H1 (cell line): ENCODE results near the gene PIAS1. TPM values are rescaled to one million over a fixed set of nuclear protein-coding genes. Genes with fewer than 3 reads are reported as not detected.

Experiments used
- CTCF ChIA-PET: fragments of 300-600 bp; sonication (Branson Sonifier 250); formaldehyde crosslinking; loops from one replicate; lab custom pipeline; 2021; ENCODE audit not compliant: partially characterized antibody; lab: Charles Lee
- POLR2A ChIA-PET: fragments of 300-600 bp; sonication (Branson Sonifier 250); formaldehyde crosslinking; loops from one replicate; lab custom pipeline; 2021; ENCODE audit warnings: inconsistent platforms; ENCODE audit not compliant: partially characterized antibody; lab: Charles Lee
- DNase-seq, 2 experiments: peaks; one replicate each; pipeline versions ENCODE4 v3.0.0 to v3.0.0-alpha.2; 2010 to 2022; ENCODE audit warnings: low spot score in 2 of 2, low read depth in 1 of 2, mixed read lengths in 1 of 2
- FAIRE-seq: peaks from 2 replicates; lab custom pipeline; 2011; peaks lifted over from hg19 to GRCh38; lab: Jason Lieb, UNC
- H2AFZ ChIP-seq: 2 replicates; pipeline ENCODE4 v1.8.1; 2012; ENCODE audit warnings: low read length, inconsistent platforms
- H2AK5ac ChIP-seq: 2 replicates; pipeline ENCODE4 v1.6.1; 2013; ENCODE audit warnings: low read depth, low read length
- H2BK120ac ChIP-seq: replicated peaks from 2 replicates; pipeline ENCODE3; 2013; ENCODE audit warnings: low read depth, low read length, inconsistent platforms
- H2BK12ac ChIP-seq: 2 replicates; pipeline ENCODE4 v1.6.1; 2013; ENCODE audit warnings: low read depth, low read length
- H2BK15ac ChIP-seq: 2 replicates; pipeline ENCODE4 v1.6.1; 2013; ENCODE audit warnings: low read length
- H2BK20ac ChIP-seq: 2 replicates; pipeline ENCODE4 v1.6.1; 2013; ENCODE audit warnings: low read length
- H2BK5ac ChIP-seq: 2 replicates; pipeline ENCODE4 v1.6.1; 2013; ENCODE audit warnings: low read depth, low read length
- H3K14ac ChIP-seq: 2 replicates; pipeline ENCODE4 v1.6.1; 2013; ENCODE audit warnings: inconsistent platforms; ENCODE audit not compliant: insufficient read length
- H3K18ac ChIP-seq: 2 replicates; pipeline ENCODE4 v1.6.1; 2013; ENCODE audit warnings: low read length; ENCODE audit errors: extremely low read depth
- H3K23ac ChIP-seq: 2 replicates; pipeline ENCODE4 v1.6.1; 2013; ENCODE audit warnings: inconsistent platforms; ENCODE audit not compliant: insufficient read length
- H3K23me2 ChIP-seq: 2 replicates; pipeline ENCODE4 v1.6.1; 2013; ENCODE audit warnings: low read depth, low read length
- H3K27ac ChIP-seq: 2 replicates; pipeline ENCODE4 v1.6.1; 2011; ENCODE audit warnings: low read depth, low read length, inconsistent platforms
- H3K27me3 ChIP-seq, 4 experiments: replicated peaks in 1 of 4; 1 replicate in 1 of 4; 2 replicates in 3 of 4; pipeline versions ENCODE4 v1.6.1 to v1.8.1; 2011 to 2013; ENCODE audit warnings: low read length in 3 of 4, mild to moderate bottlenecking in 3 of 4, inconsistent platforms in 2 of 4, mixed read lengths in 2 of 4, moderate library complexity in 1 of 4; ENCODE audit not compliant: control insufficient read depth in 3 of 4, insufficient read depth in 3 of 4; ENCODE audit errors: extremely low read depth in 1 of 4
- H3K36me3 ChIP-seq, 4 experiments: 2 replicates each; pipeline versions ENCODE4 v1.6.1 to v1.8.1; 2011 to 2013; ENCODE audit warnings: mild to moderate bottlenecking in 4 of 4, low read length in 3 of 4, moderate library complexity in 2 of 4, control low read depth in 1 of 4, inconsistent platforms in 1 of 4; ENCODE audit not compliant: insufficient read depth in 4 of 4, control insufficient read depth in 2 of 4
- H3K4ac ChIP-seq: replicated peaks from 2 replicates; pipeline ENCODE3; 2013; ENCODE audit warnings: low read length, low read depth, mixed read lengths, inconsistent platforms; ENCODE audit not compliant: insufficient read length
- H3K4me1 ChIP-seq, 4 experiments: replicated peaks in 1 of 4; 1 replicate in 1 of 4; 2 replicates in 3 of 4; pipeline versions ENCODE4 v1.6.1 to v1.8.1; 2011 to 2013; ENCODE audit warnings: low read length in 3 of 4, inconsistent platforms in 2 of 4, mixed read lengths in 1 of 4; ENCODE audit not compliant: insufficient read depth in 4 of 4, control insufficient read depth in 3 of 4
- H3K4me2 ChIP-seq, 2 experiments: 2 replicates each; pipeline versions ENCODE4 v1.6.1 to v1.8.1; 2011 to 2013; ENCODE audit warnings: low read depth in 2 of 2, low read length in 2 of 2, control low read depth in 1 of 2, inconsistent platforms in 1 of 2, mild to moderate bottlenecking in 1 of 2; ENCODE audit not compliant: insufficient read depth in 1 of 2
- H3K4me3 ChIP-seq, 4 experiments: fragments of 200-600, 300-600 bp in 1 of 4; sonication (generic), shearing (Covaris generic), sonication (Bioruptor Twin) in 1 of 4; 2 replicates each; pipeline versions ENCODE4 v1.5.1 to v1.8.1; 2011 to 2016; ENCODE audit warnings: low read length in 4 of 4, low read depth in 3 of 4, control low read depth in 2 of 4, inconsistent platforms in 2 of 4, mild to moderate bottlenecking in 2 of 4, mixed read lengths in 1 of 4, moderate library complexity in 1 of 4; ENCODE audit not compliant: insufficient read depth in 2 of 4; ENCODE audit errors: extremely low read depth in 1 of 4
- H3K56ac ChIP-seq: replicated peaks from 2 replicates; pipeline ENCODE3; 2013; ENCODE audit warnings: low read depth, mild to moderate bottlenecking, mixed read lengths, low read length, inconsistent platforms; ENCODE audit not compliant: insufficient read length
- H3K79me1 ChIP-seq: 2 replicates; pipeline ENCODE4 v1.6.1; 2013; ENCODE audit warnings: low read depth, low read length, control low read depth
- H3K79me2 ChIP-seq, 2 experiments: 2 replicates each; pipeline versions ENCODE4 v1.6.1 to v1.8.1; 2012 to 2013; ENCODE audit warnings: low read length in 2 of 2, mild to moderate bottlenecking in 2 of 2, inconsistent platforms in 1 of 2; ENCODE audit not compliant: insufficient read depth in 2 of 2, control insufficient read depth in 1 of 2
- H3K9ac ChIP-seq, 4 experiments: replicated peaks in 1 of 4; 1 replicate in 1 of 4; 2 replicates in 3 of 4; pipeline versions ENCODE4 v1.6.1 to v1.8.1; 2011 to 2013; ENCODE audit warnings: low read depth in 3 of 4, low read length in 3 of 4, control low read depth in 2 of 4, mild to moderate bottlenecking in 2 of 4, moderate library complexity in 2 of 4, inconsistent platforms in 1 of 4; ENCODE audit errors: extremely low read depth in 1 of 4
- H3K9me3 ChIP-seq, 2 experiments: 2 replicates each; pipeline versions ENCODE4 v1.6.1 to v1.8.1; 2012 to 2013; ENCODE audit warnings: mild to moderate bottlenecking in 2 of 2, moderate library complexity in 2 of 2, control low read depth in 1 of 2, inconsistent platforms in 1 of 2, low read depth in 1 of 2, low read length in 1 of 2, mixed read lengths in 1 of 2; ENCODE audit not compliant: insufficient read depth in 2 of 2
- H4K20me1 ChIP-seq, 2 experiments: replicated peaks in 1 of 2; 2 replicates each; pipeline versions ENCODE3 to v1.8.1; 2011 to 2013; ENCODE audit warnings: inconsistent platforms in 2 of 2, low read length in 2 of 2, mild to moderate bottlenecking in 1 of 2; ENCODE audit not compliant: insufficient read depth in 2 of 2, control insufficient read depth in 1 of 2
- H4K5ac ChIP-seq: 2 replicates; pipeline ENCODE4 v1.6.1; 2013; ENCODE audit warnings: low read length, low read depth, mixed read lengths, inconsistent platforms; ENCODE audit not compliant: insufficient read length
- H4K8ac ChIP-seq: 2 replicates; pipeline ENCODE4 v1.8.0; 2013; ENCODE audit warnings: mild to moderate bottlenecking, moderate library complexity, low read length, inconsistent platforms; ENCODE audit not compliant: insufficient read depth; ENCODE audit errors: extremely low read depth
- H4K91ac ChIP-seq: replicated peaks from 2 replicates; pipeline ENCODE3; 2013; ENCODE audit warnings: low read length, mixed read lengths, inconsistent platforms; ENCODE audit not compliant: insufficient read length
- ASH2L ChIP-seq: fragments of 200-600, 300-600 bp; sonication (generic); IDR thresholded peaks from one replicate; pipeline ENCODE4 v1.7.1; 2017; ENCODE audit warnings: low read length
- BACH1 ChIP-seq: IDR thresholded peaks from 2 replicates; pipeline ENCODE4 v1.6.1; 2012; ENCODE audit warnings: low read length, improper control_type of control experiment
- BRCA1 ChIP-seq: IDR thresholded peaks from 2 replicates; pipeline ENCODE4 v1.6.1; 2012; ENCODE audit warnings: low read depth, low read length, improper control_type of control experiment
- CBX8 ChIP-seq: fragments of 300-800, 300-1000 bp; sonication (generic); IDR thresholded peaks from 2 replicates; pipeline ENCODE4 v1.7.1; 2016; ENCODE audit warnings: low read depth, low read length, borderline replicate concordance
- CHD2 ChIP-seq: IDR thresholded peaks from 2 replicates; pipeline ENCODE4 v1.6.1; 2012; ENCODE audit warnings: low read length, improper control_type of control experiment
- GTF2F1 ChIP-seq: IDR thresholded peaks from 2 replicates; pipeline ENCODE4 v1.6.1; 2012; ENCODE audit warnings: low read depth, low read length, improper control_type of control experiment, borderline replicate concordance
- JUN ChIP-seq: IDR thresholded peaks from 2 replicates; pipeline ENCODE4 v1.6.1; 2011; ENCODE audit warnings: low read depth, mild to moderate bottlenecking, improper control_type of control experiment, low read length
- NANOG ChIP-seq: IDR thresholded peaks from 2 replicates; pipeline ENCODE4 v1.6.1; 2011; ENCODE audit warnings: low read length, low read depth, mild to moderate bottlenecking, inconsistent platforms; ENCODE audit not compliant: insufficient read depth, poor library complexity, severe bottlenecking
- RFX5 ChIP-seq: IDR thresholded peaks from 2 replicates; pipeline ENCODE4 v1.6.1; 2011; ENCODE audit warnings: low read depth, low read length, improper control_type of control experiment, borderline replicate concordance
- SP1 ChIP-seq: IDR thresholded peaks from 2 replicates; pipeline ENCODE4 v1.6.1; 2011; ENCODE audit warnings: low read depth, low read length
- SRF ChIP-seq: IDR thresholded peaks from 2 replicates; pipeline ENCODE4 v1.6.1; 2011; ENCODE audit warnings: mild to moderate bottlenecking, low read depth, low read length, moderate library complexity
- WGBS, 2 experiments: shearing (Covaris generic) in 1 of 2; methylation state at CpG; one replicate each; pipeline versions ENCODE4 v1.1.6 to v1.1.7; 2013 to 2015; ENCODE audit warnings: low lambda C conversion rate in 2 of 2, mixed read lengths in 2 of 2, inconsistent platforms in 1 of 2, low coverage in 1 of 2, missing lambda C conversion rate in 1 of 2; ENCODE audit not compliant: insufficient replicate concordance in 2 of 2, insufficient coverage in 1 of 2, insufficient read length in 1 of 2; ENCODE audit errors: extremely low coverage in 1 of 2, missing lambda C conversion rate in 1 of 2; 5-methylcytosine and 5-hydroxymethylcytosine counted together
- polyA plus RNA-seq, 7 experiments: library from polyadenylated mRNA; depleted of rRNA in 3 of 7; stranded (reverse) in 5 of 7; unstranded in 2 of 7; fragments of >200 nt in 5 of 7; fragments of 200-250 nt in 2 of 7; gene quantifications; 1 replicate in 5 of 7; 2 replicates in 1 of 7; 4 replicates in 1 of 7; pipeline versions ENCODE4 v1.2.1 to v1.2.3, GENCODE V29; 2011 to 2013; ENCODE audit warnings: missing spikeins in 2 of 7, mixed read lengths in 2 of 7
- total RNA-seq: library from RNA; stranded (reverse); fragmentation: NEBNext Ultra II Directional; extraction: Animal tissue kit (Norgen Biotek cat#: 25700); gene quantifications from 2 replicates; pipeline ENCODE4 v1.2.1, GENCODE V29; 2021

The PIAS1 gene
- total and polyA plus RNA-seq, 2 of the 8 experiments (the other 6 are each of a cell fraction or from before 2014, with no cell fraction given), result 30.8 to 34.5 TPM

- H4K8ac ChIP-seq, result no peak overlapping the region
- H3K14ac ChIP-seq, result no peak overlapping the region
- DNase-seq, result no peak
- H3K36me3 ChIP-seq, result no peaks in the 10 kb centered on the region
- H3K4me1 ChIP-seq, result no peaks in the 10 kb centered on the region; a peak in 2 of 7 replicates
- no peak overlapping the region for H3K9ac ChIP-seq
- no peaks in the 10 kb centered on the region for H3K9me3 ChIP-seq
- H3K27me3 ChIP-seq, result no peaks in the 10 kb centered on the region; a peak in 1 of 7 replicates
- no peak overlapping the region for H2BK5ac ChIP-seq
- ChIA-PET POLR2A (no interaction called here), CTCF (interaction anchor here (0.6 kb wide), 1 partner anchor 171 kb away, joined by 6 read pairs; no protein-coding TSS in a partner anchor)
- H2BK15ac ChIP-seq, result no peak overlapping the region
- H3K23ac ChIP-seq, result no peak overlapping the region
- no peak overlapping the region for H3K56ac ChIP-seq
- TF ChIP-seq CBX8 (no peak), NANOG (no peak), ASH2L (no peak), BRCA1 (no peak), SP1 (no peak), RFX5 (no peak), CHD2 (no peak), BACH1 (no peak), GTF2F1 (no peak), SRF (no peak), JUN (no peak)
- no peaks in the 10 kb centered on the region for H3K79me1 ChIP-seq
- 88% methylated on average over 3 of the region's 3 CpGs; no CpG with 5 or more reads in 1 of the 2 experiments for WGBS, 2 experiments
- no peak for FAIRE-seq
- no peak overlapping the region for H3K18ac ChIP-seq
- H3K23me2 ChIP-seq, result no peaks in the 10 kb centered on the region
- H2BK12ac ChIP-seq, result no peak overlapping the region
- no peaks in the 10 kb centered on the region for H3K79me2 ChIP-seq
- no peak overlapping the region for H3K4me3 ChIP-seq
- H3K4me2 ChIP-seq, result no peak overlapping the region
- no peak overlapping the region for H4K5ac ChIP-seq
- H4K91ac ChIP-seq, result no peak overlapping the region
- no peak overlapping the region for H2BK20ac ChIP-seq
- H4K20me1 ChIP-seq, result no peaks in the 10 kb centered on the region
- no peak overlapping the region for H3K4ac ChIP-seq
- no peak overlapping the region for H2AK5ac ChIP-seq
- no peak overlapping the region for H2BK120ac ChIP-seq
- no peak overlapping the region for H2AFZ ChIP-seq
- no peak overlapping the region for H3K27ac ChIP-seq
These were observed 6.3 kb upstream of the PIAS1 start for GRCh38 chr15:68047826-68048225.
